Stimulated activated CD4-positive, alpha-beta T cell treated with anti-CD3 and anti-CD28 coated beads, Interleukin-4, amount 100 ng/mL, for 48 hours (primary cell): ENCODE results near the gene DSN1.

ENCODE experiments used
- DNase-seq, 2 donors: peaks; one replicate each; pipeline ENCODE4 v3.0.0-alpha.2; 2020; ENCODE audit warnings: low read depth in 2 of 2

DSN1 gene

DNA sequence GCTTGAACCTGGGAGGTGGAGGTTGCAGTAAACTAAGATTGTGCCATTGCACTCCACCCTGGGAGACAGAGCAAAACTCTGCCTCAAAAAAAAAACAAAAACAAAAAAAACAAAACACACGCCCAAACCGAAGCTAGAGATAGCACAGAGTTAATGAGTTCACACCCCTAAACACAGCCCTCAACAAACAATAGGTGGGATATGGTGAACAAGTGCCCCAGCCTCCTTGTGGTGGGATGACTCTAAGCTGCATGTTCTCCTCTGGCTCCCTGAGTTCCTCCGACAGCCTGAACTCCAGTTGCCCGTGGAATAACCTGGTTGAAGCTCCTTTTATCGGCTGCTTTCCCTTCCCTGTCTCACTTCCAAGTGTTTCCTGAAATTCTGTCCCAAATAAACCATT lies 22.1 kb upstream of the DSN1 start:
- no peak for DNase-seq

DNA sequence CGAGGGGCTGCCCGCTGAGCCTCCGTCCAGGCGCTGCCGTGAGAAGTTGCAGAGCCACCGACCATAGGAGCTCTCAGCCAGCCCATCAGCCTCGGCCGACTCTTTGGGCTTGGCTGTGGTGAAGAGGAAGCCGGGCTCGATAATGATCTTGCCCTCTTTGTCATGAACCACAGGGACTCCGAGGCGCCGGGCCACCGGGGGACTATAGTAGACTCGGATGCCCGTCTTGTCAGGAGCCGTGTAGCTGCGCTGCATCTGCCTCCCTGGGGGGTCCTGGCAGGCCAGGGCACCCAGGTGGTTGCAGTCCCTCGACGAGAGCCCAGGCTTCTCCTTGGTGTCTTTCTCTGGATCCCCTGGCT lies 20.5 kb upstream of the DSN1 start:
- no peak for DNase-seq

DNA sequence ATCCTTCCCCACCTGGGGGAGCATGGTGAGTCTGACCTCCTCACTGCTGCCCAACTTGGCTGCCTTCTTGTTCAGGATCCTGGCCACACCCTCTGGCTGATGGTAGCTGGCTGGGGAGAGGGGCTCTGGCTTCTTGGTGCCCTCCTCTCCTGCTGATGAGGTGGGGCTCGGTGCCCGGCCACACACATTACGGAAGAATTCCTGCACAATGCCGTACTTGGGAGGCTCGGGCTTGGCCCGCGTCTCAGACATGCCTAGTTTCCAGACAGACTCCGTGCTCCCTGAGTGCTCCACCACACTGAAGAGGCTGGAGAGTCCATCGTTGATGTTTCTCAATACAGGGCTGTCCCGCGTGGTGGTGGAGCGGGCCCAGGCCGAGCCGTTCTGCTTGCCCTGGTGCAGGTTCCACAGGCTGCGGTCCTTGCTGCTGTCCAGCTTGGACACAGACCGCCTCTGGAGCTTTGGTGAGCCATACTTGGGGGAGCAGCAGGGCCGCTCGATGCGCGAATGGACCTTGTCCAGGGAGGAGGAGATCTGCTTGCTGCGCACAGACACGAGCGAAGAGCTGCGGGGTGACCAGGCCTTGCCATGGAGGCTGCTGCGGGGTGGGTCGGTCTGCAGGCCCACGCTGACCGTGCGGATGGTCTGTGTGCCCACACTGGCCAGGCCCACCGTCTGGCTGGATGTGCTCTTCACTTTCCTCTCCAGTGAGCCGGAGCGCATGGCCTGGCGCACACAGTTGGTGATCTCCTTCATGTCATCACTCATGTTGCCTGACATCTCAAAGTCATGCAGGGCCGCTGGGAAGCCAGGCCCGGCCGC lies 19.9 kb upstream of the DSN1 start:
- DNase-seq, result no peak

GRCh38 chr20:36792422-36792821 lies 18.9 kb upstream of the DSN1 start:
- DNase-seq, result no peak

DNA sequence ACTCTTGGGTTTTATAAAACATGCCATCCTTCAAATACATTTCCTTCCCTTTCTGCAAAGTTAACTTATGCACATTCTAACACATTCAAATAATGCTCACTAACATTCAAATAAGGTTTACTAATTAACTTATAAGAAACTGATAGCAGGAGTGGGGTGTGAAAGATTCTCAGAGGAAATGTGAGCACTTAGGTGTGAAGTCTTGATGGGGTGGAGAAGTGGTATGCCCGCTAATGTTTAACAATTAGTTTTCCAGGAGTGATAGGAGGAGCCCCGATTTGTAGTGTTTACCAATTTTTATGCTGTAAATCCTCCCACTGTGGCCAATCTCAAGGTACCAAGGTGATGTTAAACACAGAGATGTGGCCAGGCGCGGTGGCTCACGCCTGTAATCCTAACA lies 18.3 kb upstream of the DSN1 start:
- DNase-seq, result no peak

DNA sequence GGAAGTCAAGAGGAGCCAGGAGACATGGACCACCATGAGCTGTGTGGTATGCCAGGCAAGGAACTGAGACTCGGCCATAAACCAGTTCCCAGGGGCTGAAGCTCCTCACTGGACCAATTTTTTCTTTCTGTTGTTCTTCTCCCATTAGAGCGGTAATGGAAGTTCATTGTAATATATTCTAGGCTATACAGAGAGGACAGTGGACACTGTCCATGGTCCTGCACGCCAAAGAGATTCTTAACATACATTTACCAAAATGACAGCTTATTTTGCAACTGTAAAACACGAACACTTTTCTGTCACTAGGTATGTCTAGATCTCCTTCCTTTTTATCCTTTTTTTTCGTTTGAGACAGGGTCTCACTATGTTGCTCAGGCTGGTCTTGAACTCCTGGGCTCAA lies 13.1 kb upstream of the DSN1 start:
- DNase-seq, result no peak

GRCh38 chr20:36786246-36786645 lies 12.7 kb upstream of the DSN1 start:
- DNase-seq, result no peak

GRCh38 chr20:36785308-36785707 lies 11.7 kb upstream of the DSN1 start:
- DNase-seq, result no peak

DNA sequence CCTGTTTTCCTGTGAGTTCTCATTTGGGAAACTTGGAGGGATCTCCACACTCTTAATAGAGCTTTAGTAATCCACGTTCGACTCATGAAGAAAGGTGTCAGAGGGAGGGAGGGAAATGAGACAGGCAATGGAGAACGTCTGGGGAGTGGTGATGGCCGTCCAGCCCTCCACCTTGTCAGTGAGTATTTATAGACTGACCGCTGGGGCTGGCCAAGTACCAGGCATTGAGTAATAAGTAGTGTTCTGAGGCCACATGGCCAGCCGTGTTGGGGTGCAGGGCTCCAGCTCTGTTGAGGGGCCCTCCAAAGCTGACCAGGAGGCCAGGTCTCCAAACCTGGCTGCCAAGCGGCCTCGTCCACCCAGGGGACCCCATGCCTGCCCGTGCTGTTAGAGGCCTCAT lies 11.3 kb upstream of the DSN1 start:
- DNase-seq, result no peak

DNA sequence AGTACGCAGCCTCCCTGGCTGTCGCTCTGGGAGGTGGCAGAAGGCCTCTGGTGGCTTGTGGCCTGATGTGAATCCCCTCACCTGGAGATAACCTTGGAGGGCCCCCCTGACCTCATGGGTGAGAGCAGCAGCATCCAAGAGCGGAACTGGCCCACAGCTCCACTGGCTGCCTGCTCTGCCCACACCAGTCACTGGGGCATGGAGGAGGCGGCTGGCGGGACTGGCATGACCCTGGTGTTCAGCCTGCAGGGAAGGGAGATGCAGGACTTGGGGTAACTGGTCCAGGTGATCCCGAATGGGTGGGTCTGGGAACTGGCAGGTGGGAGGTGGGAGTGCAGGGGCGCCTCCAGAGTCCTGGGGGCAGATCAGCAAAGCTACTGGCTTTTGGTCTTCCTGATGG lies 10.6 kb upstream of the DSN1 start:
- DNase-seq, result no peak

DNA sequence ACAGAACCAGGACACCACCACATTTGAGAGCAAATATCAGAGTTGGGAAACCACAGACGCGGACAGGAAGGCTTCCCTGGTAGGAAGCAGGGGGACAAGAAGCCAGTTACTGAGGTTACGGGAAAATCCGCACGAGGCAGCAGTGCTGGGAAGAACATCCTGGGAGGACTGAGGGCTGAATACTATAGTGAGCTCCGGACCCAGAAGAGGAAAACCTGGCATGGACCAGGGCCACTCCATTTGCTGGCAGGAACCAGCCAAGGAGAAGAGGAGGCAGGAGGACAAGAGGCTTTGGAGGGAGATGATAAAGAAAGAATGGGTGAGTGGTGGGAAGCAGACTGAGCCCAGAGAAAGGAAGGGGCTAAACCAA lies 6.1 kb upstream of the DSN1 start:
- no peak for DNase-seq

GRCh38 chr20:36778831-36779655 lies 5.5 kb upstream of the DSN1 start:
- no peak for DNase-seq

DNA sequence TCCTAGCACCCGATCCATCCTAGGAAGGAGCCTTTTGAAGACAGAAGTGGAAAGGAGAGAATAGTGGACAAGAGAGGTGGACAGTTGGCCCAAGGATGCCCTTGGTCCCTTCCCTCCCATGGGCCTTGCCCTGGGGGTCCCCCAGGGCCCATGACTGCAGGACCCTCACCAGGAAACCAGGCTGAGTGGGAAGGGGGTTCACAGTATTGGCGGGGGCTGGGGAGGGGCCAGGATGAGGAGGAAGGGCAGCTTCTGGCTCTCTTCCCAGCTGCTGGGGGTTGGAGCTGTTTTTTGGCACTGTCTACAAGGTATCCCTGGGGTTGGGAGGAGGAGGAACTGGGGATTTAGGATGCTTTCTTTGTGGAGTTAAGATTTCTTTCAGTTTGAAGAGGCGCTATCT lies 4.0 kb upstream of the DSN1 start:
- DNase-seq, result no peak

DNA sequence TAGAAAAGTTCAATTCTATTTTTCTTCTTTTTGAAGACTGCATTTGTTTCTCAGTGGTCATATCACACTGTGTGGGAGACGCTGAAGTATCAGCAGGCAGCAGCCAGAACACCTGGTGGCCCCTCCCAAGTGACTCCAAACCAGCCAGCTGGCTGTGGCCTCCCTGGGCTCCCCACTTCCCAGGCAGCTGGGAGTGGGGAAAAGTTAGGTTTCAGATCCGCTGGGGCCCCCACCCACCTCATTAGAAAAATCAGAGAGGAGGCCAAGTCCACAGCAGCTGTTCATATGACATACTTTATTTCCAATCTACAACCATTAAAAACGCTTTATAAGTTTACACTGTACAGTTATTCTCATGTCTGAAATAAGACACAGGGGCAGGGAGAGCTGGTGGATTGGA lies 3.6 kb upstream of the DSN1 start:
- DNase-seq, result no peak

DNA sequence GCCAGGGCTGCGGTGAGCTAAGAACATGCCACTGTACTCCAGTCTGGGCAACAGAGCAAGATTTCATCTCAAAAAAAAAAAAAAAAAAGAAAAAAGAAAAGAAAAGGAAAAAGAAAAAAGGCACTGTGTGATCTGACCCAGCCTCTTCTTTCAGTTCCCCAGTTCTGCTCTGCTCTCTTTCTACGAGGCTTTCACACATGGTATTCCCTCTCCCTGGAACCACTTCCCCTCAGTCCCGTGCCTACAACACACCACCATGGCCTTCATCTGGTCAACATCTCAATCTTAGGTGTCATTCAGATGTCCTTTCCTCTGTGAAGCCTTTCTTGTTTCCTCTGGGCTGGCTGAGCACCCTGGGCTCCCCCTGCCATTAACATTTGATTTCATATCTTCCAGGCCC lies 2.3 kb upstream of the DSN1 start:
- DNase-seq, result no peak

- no peak for DNase-seq
Measured at GRCh38 chr20:36775196-36775595, 1.6 kb upstream of the DSN1 start.

DNA sequence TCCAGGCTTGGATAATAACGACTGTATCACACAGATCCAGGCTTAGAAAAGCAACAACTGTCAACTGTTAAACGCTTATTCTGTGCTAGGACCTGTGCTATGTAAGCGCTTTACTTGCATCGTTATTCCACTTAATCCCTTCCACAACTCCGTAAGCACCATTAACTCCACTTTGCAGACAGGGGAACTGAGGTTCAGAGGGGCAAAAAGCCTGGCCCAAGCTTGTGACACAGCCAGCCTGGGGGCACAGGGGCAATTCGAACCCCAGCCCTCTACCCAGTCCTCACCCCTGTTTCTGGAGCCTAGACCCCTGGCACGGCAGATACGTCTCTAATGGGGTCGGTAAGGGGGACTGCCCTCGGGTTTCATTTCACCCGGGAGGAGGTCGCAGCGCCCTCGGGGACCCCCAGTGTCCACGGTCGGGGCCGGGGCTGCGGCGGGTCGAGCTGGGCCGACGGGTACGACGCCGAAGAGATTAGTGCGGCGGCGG lies 411 bp downstream of the DSN1 start:
- no peak for DNase-seq

DNA sequence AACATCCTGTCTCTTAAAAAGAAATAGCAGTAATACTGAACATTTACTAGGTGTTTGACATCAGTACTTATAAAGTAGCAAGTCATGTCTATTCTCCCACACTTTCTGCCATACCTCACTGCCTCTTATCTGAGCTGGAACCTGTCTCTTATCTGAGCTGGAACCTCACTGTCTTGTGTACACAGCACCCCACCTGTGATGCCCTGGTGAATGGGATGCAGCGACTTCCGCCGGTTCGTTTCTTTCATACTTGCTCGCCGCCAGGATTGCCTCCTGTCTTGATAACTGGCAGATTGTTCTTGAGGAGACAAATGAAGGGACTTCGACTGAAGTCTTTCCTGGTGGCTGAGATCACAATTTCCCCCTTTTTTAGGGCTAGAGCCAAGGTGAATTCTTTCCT lies 2.9 kb downstream of the DSN1 start:
- DNase-seq, result no peak

- no peak for DNase-seq
Measured at GRCh38 chr20:36768768-36769430, 4.7 kb downstream of the DSN1 start.

GRCh38 chr20:36761125-36761524 lies 12.4 kb downstream of the DSN1 start:
- DNase-seq, result no peak

GRCh38 chr20:36760647-36761046 lies 12.9 kb downstream of the DSN1 start:
- no peak for DNase-seq

GRCh38 chr20:36758276-36758675 lies 15.3 kb downstream of the DSN1 start:
- DNase-seq, result no peak

DNA sequence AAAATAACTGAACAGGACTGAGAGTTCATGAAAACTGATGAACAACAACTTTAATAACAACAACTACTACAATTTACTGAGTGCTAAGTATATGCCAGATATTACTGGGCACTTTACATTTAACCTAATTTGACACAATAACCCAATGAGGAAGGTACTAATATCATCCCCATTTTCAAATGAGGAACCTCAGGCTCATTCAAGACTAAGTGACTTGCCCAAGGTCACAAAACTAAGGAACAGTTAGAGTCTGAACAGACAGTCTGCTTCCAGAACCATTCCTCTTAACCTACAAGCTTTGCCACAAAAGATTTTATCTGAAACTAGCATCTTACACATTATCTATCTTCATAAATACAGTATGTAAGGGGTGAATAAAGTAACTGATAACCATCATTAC lies 17.1 kb downstream of the DSN1 start:
- no peak for DNase-seq
